ENCODE data around the gene ACSF3. TPM values are rescaled to one million over a fixed set of nuclear protein-coding genes. Genes with fewer than 3 reads are reported as not detected.

The ACSF3 gene
- total and polyA plus RNA-seq, 2 experiments from 2014 or later: 27.6 to 32.2 TPM

- Histone ChIP-seq H3K27me3 (no peaks in the 10 kb centered on the region), H3K27ac (no peak overlapping the region), H3K4me1 (ENCODE audit: low read depth) (peaks cover 14% of the 10 kb centered on the region), H3K36me3 (peaks cover 27% of the 10 kb centered on the region), H3K9me3 (ENCODE audit: low read depth) (no peaks in the 10 kb centered on the region), H3K4me3 (no peak overlapping the region)
- no peak for TF ChIP-seq CTCF (IDR thresholded peaks at IDR 0.05; ENCODE audit: low read depth, low read length)
- DNase-seq (ENCODE audit: low read depth in 1 of 2, low spot score in 1 of 2): peak in 1 of 2 donors; percentile 11
Measured at GRCh38 chr16:89099905-89100304, 6.3 kb downstream of the ACSF3 start.

- Histone ChIP-seq H3K4me3 (no peak overlapping the region), H3K4me1 (ENCODE audit: low read depth) (peaks cover 13% of the 10 kb centered on the region), H3K27me3 (no peaks in the 10 kb centered on the region), H3K27ac (no peak overlapping the region), H3K36me3 (peaks cover 27% of the 10 kb centered on the region), H3K9me3 (ENCODE audit: low read depth) (no peaks in the 10 kb centered on the region)
- DNase-seq (ENCODE audit: low read depth in 1 of 2, low spot score in 1 of 2): no peak
- TF ChIP-seq CTCF (IDR thresholded peaks at IDR 0.05; ENCODE audit: low read depth, low read length): no peak
Measured at GRCh38 chr16:89100601-89101302, 7.1 kb downstream of the ACSF3 start.

GRCh38 chr16:89101303-89102040, 7.8 kb downstream of the ACSF3 start:
- Histone ChIP-seq H3K36me3 (peaks cover 27% of the 10 kb centered on the region), H3K27ac (no peak overlapping the region), H3K4me1 (ENCODE audit: low read depth) (peaks cover 13% of the 10 kb centered on the region)

GRCh38 chr16:89102041-89102471, 8.4 kb downstream of the ACSF3 start:
- H3K36me3 ChIP-seq: peaks cover 27% of the 10 kb centered on the region
- DNase-seq (ENCODE audit: low read depth in 1 of 2, low spot score in 1 of 2): no peak
- peaks cover 13% of the 10 kb centered on the region for H3K4me1 ChIP-seq (ENCODE audit: low read depth)
- H3K27me3 ChIP-seq: no peaks in the 10 kb centered on the region
- TF ChIP-seq CTCF (IDR thresholded peaks at IDR 0.05; ENCODE audit: low read depth, low read length): no peak
- H3K27ac ChIP-seq: no peak overlapping the region
- H3K9me3 ChIP-seq (ENCODE audit: low read depth): no peaks in the 10 kb centered on the region
- no peak overlapping the region for H3K4me3 ChIP-seq

More at GRCh38 chr16:89101303-89102040, 7.8 kb downstream of the ACSF3 start:
- no peaks in the 10 kb centered on the region for H3K27me3 ChIP-seq
- no peak for DNase-seq (ENCODE audit: low read depth in 1 of 2, low spot score in 1 of 2)
- H3K9me3 ChIP-seq (ENCODE audit: low read depth): no peaks in the 10 kb centered on the region
- no peak for TF ChIP-seq CTCF (IDR thresholded peaks at IDR 0.05; ENCODE audit: low read depth, low read length)
- no peak overlapping the region for H3K4me3 ChIP-seq

DNA sequence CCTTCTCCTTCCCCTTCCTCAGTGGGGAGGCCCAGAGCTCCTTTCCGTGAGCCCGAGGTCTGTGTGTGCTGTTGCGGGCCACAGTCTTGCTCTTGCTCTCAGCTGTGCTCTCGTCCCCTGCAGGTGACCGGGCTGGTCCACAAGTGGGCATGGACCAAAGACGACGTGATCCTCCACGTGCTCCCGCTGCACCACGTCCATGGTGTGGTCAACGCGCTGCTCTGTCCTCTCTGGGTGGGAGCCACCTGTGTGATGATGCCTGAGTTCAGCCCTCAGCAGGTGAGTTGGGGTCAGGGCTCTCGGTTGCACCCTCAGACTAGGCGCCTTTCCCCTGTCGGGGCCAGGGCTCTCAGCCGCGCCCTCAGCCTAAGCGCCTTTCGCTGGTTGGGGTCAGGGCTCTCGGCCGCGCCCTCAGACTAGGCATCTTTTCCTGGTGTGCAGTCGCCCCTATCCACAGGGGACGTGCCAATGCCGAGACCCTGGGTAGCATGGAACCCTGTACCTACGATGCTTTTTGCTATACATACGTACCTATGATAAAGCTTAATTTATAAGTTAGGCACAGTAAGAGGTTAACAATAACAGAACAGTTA, 8.9 kb downstream of the ACSF3 start:
- no peak for DNase-seq (ENCODE audit: low read depth in 1 of 2, low spot score in 1 of 2)
- Histone ChIP-seq H3K27ac (no peak overlapping the region), H3K4me1 (ENCODE audit: low read depth) (peaks cover 11% of the 10 kb centered on the region), H3K4me3 (no peak overlapping the region), H3K27me3 (no peaks in the 10 kb centered on the region), H3K36me3 (peaks cover 31% of the 10 kb centered on the region), H3K9me3 (ENCODE audit: low read depth) (no peaks in the 10 kb centered on the region)
- no peak for TF ChIP-seq CTCF (IDR thresholded peaks at IDR 0.05; ENCODE audit: low read depth, low read length)
